Thyroid gland (tissue), 4 donors: ENCODE measurements around the gene PRELID3B. TPM values are rescaled to one million over a fixed set of nuclear protein-coding genes. Genes with fewer than 3 reads are reported as not detected.

ENCODE experiments used
- DNase-seq, 2 donors: peaks; one replicate each; pipeline ENCODE4 v3.0.0-alpha.2; 2019
- H3K27ac ChIP-seq, 3 donors: fragments of 200-600 bp; sonication (generic); 1 replicate in 2 of 3; 2 replicates in 1 of 3; pipeline ENCODE4 v1.5.1; 2016 to 2019; ENCODE audit warnings: mild to moderate bottlenecking in 1 of 3, moderate library complexity in 1 of 3
- H3K27me3 ChIP-seq: fragments of 200-600 bp; sonication (generic); one replicate; pipeline ENCODE4 v1.5.1; 2019
- H3K36me3 ChIP-seq, 2 donors: fragments of 200-600 bp; sonication (generic); one replicate each; pipeline ENCODE4 v1.5.1; 2016 to 2019
- H3K4me1 ChIP-seq, 2 donors: fragments of 200-600 bp; sonication (generic); one replicate each; pipeline ENCODE4 v1.5.1; 2017 to 2019
- H3K4me3 ChIP-seq, 3 donors: fragments of 200-600 bp; sonication (generic); replicated peaks in 1 of 3; 1 replicate in 2 of 3; 2 replicates in 1 of 3; pipeline ENCODE4 v1.5.1; 2016; ENCODE audit warnings: mild to moderate bottlenecking in 1 of 3
- H3K9me3 ChIP-seq: fragments of 200-600 bp; sonication (generic); one replicate; pipeline ENCODE4 v1.5.1; 2017
- POLR2A ChIP-seq, 2 donors: fragments of 450-650 bp; IDR thresholded peaks; one replicate each; pipeline ENCODE4 v1.6.1; 2017; ENCODE audit warnings: antibody characterized with exemption in 2 of 2, mild to moderate bottlenecking in 2 of 2, moderate library complexity in 1 of 2
- WGBS, 2 donors: methylation state at CpG; one replicate each; pipeline ENCODE4 v1.1.5; 2017; 5-methylcytosine and 5-hydroxymethylcytosine counted together
- intact Hi-C: fragments of 100-400 bp; cut with DNase I; formaldehyde crosslinking; loops from one replicate; pipeline ENCODE4 v1.15.1; 2023
- total RNA-seq, 4 donors: library from RNA; depleted of rRNA; stranded (reverse); fragments of >200 nt; gene quantifications; one replicate each; pipeline ENCODE4 v1.2.3, GENCODE V29; 2016
- TF ChIP-seq, protein P1 (sequence below), 6 experiments: fragments of 200-600 bp in 3 of 6; fragments of 450-650 bp in 3 of 6; sonication (generic) in 3 of 6; IDR thresholded peaks; one replicate each; pipeline ENCODE4 v1.5.1; 2016 to 2019; ENCODE audit warnings: antibody characterized with exemption in 6 of 6, mild to moderate bottlenecking in 2 of 6, inconsistent platforms in 1 of 6, moderate library complexity in 1 of 6

PRELID3B gene
- total RNA-seq, 4 donors from 2014 or later: 74.4 to 112 (median 85.6) TPM

DNA sequence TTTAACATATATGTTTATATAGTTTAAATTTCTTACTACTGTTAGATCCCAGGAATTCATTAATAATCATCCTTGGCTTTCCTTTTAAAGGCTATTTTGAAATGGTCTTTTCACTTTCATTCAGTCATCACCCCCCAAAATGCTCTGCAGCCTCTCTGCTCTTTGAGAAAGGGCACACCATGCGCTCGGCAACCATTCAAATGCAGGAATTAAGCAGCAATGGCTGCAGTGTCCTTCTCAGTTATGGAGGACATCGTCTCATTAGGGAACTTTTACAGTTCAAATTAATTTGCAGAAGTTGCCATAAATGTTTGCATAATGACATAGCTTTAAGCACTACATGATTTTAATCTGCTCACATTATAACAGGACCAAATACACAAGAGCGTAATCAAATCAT lies 17.1 kb downstream of the PRELID3B start:
- peaks cover 20 to 25% of the 10 kb centered on the region in 2 donors for H3K4me1 ChIP-seq
- intact Hi-C loops: no loop called here

GRCh38 chr20:59025086-59025485 lies 17.5 kb downstream of the PRELID3B start:
- 71 to 94% methylated on average over 2 of the region's 2 CpGs for WGBS, 2 donors
- no peak for TF ChIP-seq POLR2A (IDR thresholded peaks at IDR 0.05)
- TF ChIP-seq, protein P1, sequence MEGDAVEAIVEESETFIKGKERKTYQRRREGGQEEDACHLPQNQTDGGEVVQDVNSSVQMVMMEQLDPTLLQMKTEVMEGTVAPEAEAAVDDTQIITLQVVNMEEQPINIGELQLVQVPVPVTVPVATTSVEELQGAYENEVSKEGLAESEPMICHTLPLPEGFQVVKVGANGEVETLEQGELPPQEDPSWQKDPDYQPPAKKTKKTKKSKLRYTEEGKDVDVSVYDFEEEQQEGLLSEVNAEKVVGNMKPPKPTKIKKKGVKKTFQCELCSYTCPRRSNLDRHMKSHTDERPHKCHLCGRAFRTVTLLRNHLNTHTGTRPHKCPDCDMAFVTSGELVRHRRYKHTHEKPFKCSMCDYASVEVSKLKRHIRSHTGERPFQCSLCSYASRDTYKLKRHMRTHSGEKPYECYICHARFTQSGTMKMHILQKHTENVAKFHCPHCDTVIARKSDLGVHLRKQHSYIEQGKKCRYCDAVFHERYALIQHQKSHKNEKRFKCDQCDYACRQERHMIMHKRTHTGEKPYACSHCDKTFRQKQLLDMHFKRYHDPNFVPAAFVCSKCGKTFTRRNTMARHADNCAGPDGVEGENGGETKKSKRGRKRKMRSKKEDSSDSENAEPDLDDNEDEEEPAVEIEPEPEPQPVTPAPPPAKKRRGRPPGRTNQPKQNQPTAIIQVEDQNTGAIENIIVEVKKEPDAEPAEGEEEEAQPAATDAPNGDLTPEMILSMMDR (IDR thresholded peaks at IDR 0.05): no peak
- Histone ChIP-seq H3K27me3 (no peaks in the 10 kb centered on the region), H3K4me3 (no peak overlapping the region), H3K36me3 (peaks cover 46% of the 10 kb centered on the region in 2 donors), H3K9me3 (no peaks in the 10 kb centered on the region), H3K27ac (no peak overlapping the region), H3K4me1 (peaks cover 16 to 21% of the 10 kb centered on the region in 2 donors)
- intact Hi-C loops: no loop called here
- DNase-seq: no peak

More for the DNA sequence above, 17.1 kb downstream of the PRELID3B start:
- H3K27ac ChIP-seq: no peak overlapping the region
- H3K9me3 ChIP-seq: no peaks in the 10 kb centered on the region
- peaks cover 46 to 47% of the 10 kb centered on the region in 2 donors for H3K36me3 ChIP-seq
- no peak overlapping the region for H3K4me3 ChIP-seq
- TF ChIP-seq, protein P1 (IDR thresholded peaks at IDR 0.05): no peak
- TF ChIP-seq POLR2A (IDR thresholded peaks at IDR 0.05): no peak
- no peaks in the 10 kb centered on the region for H3K27me3 ChIP-seq
- DNase-seq: no peak
- WGBS, 2 donors: 96% methylated on average over 4 of the region's 4 CpGs

DNA sequence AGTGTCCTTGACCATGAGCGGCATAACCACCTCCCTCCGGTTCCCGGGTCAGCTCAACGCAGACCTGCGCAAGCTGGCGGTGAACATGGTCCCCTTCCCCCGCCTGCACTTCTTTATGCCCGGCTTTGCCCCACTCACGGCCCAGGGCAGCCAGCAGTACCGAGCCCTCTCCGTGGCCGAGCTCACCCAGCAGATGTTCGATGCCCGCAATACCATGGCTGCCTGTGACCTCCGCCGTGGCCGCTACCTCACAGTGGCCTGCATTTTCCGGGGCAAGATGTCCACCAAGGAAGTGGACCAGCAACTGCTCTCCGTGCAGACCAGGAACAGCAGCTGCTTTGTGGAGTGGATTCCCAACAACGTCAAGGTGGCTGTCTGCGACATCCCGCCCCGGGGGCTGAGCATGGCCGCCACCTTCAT lies 18.5 kb downstream of the PRELID3B start:
- no peaks in the 10 kb centered on the region for H3K9me3 ChIP-seq
- 93 to 96% methylated on average over 24 of the region's 24 CpGs for WGBS, 2 donors
- H3K36me3 ChIP-seq: peaks cover 43 to 44% of the 10 kb centered on the region in 2 donors
- peaks cover 10 to 13% of the 10 kb centered on the region in 2 donors for H3K4me1 ChIP-seq
- H3K4me3 ChIP-seq: no peak overlapping the region
- no peak overlapping the region for H3K27ac ChIP-seq
- H3K27me3 ChIP-seq: no peaks in the 10 kb centered on the region
- DNase-seq: no peak
- TF ChIP-seq, protein P1 (IDR thresholded peaks at IDR 0.05): no peak
- no peak for TF ChIP-seq POLR2A (IDR thresholded peaks at IDR 0.05)
- intact Hi-C loops: no loop called here

GRCh38 chr20:59023616-59024015 lies 19.0 kb downstream of the PRELID3B start:
- H3K4me1 ChIP-seq: peaks cover 5 to 8% of the 10 kb centered on the region in 2 donors
- intact Hi-C loops: no loop called here
- WGBS, 2 donors: 90 to 96% methylated on average over 13 of the region's 13 CpGs
- peaks cover 42 to 44% of the 10 kb centered on the region in 2 donors for H3K36me3 ChIP-seq
- H3K9me3 ChIP-seq: no peaks in the 10 kb centered on the region
- H3K4me3 ChIP-seq: no peak overlapping the region
- no peak overlapping the region for H3K27ac ChIP-seq
- H3K27me3 ChIP-seq: no peaks in the 10 kb centered on the region
- TF ChIP-seq, protein P1 (IDR thresholded peaks at IDR 0.05): no peak
- TF ChIP-seq POLR2A (IDR thresholded peaks at IDR 0.05): no peak
- DNase-seq: no peak

GRCh38 chr20:59022754-59023153 lies 19.8 kb downstream of the PRELID3B start:
- H3K27me3 ChIP-seq: no peaks in the 10 kb centered on the region
- peaks cover 36 to 44% of the 10 kb centered on the region in 2 donors for H3K36me3 ChIP-seq
- H3K4me3 ChIP-seq: no peak overlapping the region
- intact Hi-C loops: no loop called here
- H3K27ac ChIP-seq: no peak overlapping the region
- no peak for DNase-seq
- TF ChIP-seq, protein P1 (IDR thresholded peaks at IDR 0.05): no peak
- TF ChIP-seq POLR2A (IDR thresholded peaks at IDR 0.05): no peak
- no peaks in the 10 kb centered on the region for H3K4me1 ChIP-seq
- H3K9me3 ChIP-seq: no peaks in the 10 kb centered on the region
- WGBS, 2 donors: 94 to 95% methylated on average over 15 of the region's 15 CpGs
